ENCODE measurements around the gene PSMA6.

The PSMA6 gene

DNA sequence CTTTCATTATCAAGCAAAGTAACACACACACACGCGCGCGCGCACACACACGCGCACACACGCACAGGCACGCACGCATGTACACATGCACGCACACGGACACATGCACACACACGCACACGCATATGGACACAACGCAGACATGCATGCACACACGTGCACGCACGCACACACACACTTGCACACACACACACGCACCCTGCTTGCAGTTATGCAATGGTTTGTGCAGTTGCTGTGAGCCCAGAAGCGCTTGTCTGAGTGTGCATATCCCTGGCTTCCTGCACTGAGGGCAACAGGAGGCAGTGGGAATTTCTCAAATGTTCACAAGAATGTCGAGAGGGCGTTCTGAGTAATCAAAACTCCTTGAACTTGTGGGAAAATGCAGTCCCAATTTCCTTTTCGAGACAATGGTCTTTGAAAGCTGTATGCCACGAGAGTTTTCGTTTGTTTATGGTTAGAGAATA, 70.8 kb downstream of the PSMA6 start:
- H3K4me1 ChIP-seq (ENCODE audit: low read length): peaks cover 10% of the 10 kb centered on the region
- H4K20me1 ChIP-seq (ENCODE audit: insufficient read depth, low read length): no peaks in the 10 kb centered on the region
- no peaks in the 10 kb centered on the region for H3K36me3 ChIP-seq (replicated peaks; ENCODE audit: insufficient read depth, low read length)
- H3K27me3 ChIP-seq (replicated peaks; ENCODE audit: insufficient read depth, low read length): no peaks in the 10 kb centered on the region
- H3K9ac ChIP-seq (ENCODE audit: low read length): no peak overlapping the region
- H3K9me2 ChIP-seq (replicated peaks; ENCODE audit: insufficient read depth, low read length): no peaks in the 10 kb centered on the region
- H3K79me2 ChIP-seq (ENCODE audit: low read length): no peaks in the 10 kb centered on the region
- no peak for TF ChIP-seq CTCF (IDR thresholded peaks at IDR 0.05; ENCODE audit: low read length)
- no peak for TF ChIP-seq EZH2 (optimal IDR thresholded peaks at IDR 0.05; ENCODE audit: low read depth, low read length)
- DNase-seq: no peak
- no peak overlapping the region for H3K27ac ChIP-seq (ENCODE audit: low read length)
- H3K9me3 ChIP-seq (replicated peaks; ENCODE audit: insufficient read depth, low read length): no peaks in the 10 kb centered on the region
- H3F3A ChIP-seq (ENCODE audit: insufficient read depth, low read length): no peaks in the 10 kb centered on the region
- no peak overlapping the region for H3K4me2 ChIP-seq (ENCODE audit: low read depth, low read length)
- no peak overlapping the region for H2AFZ ChIP-seq (ENCODE audit: low read length)
- H3K4me3 ChIP-seq (ENCODE audit: low read length): no peak overlapping the region

- Histone ChIP-seq H2AFZ (ENCODE audit: low read length) (peak overlapping the region; percentile 53; the same call in 1 of the 2 replicates), H3K27me3 (replicated peaks; ENCODE audit: insufficient read depth, low read length) (no peaks in the 10 kb centered on the region), H3K79me2 (ENCODE audit: low read length) (no peaks in the 10 kb centered on the region), H3K9ac (ENCODE audit: low read length) (no peak overlapping the region), H4K20me1 (ENCODE audit: insufficient read depth, low read length) (no peaks in the 10 kb centered on the region), H3K4me3 (ENCODE audit: low read length) (no peak overlapping the region), H3K9me3 (replicated peaks; ENCODE audit: insufficient read depth, low read length) (no peaks in the 10 kb centered on the region), H3K36me3 (replicated peaks; ENCODE audit: insufficient read depth, low read length) (no peaks in the 10 kb centered on the region), H3K4me2 (ENCODE audit: low read depth, low read length) (peak overlapping the region; percentile 43; the same call in 1 of the 2 replicates), H3F3A (ENCODE audit: insufficient read depth, low read length) (no peaks in the 10 kb centered on the region), H3K9me2 (replicated peaks; ENCODE audit: insufficient read depth, low read length) (no peaks in the 10 kb centered on the region), H3K4me1 (ENCODE audit: low read length) (peaks cover 10% of the 10 kb centered on the region), H3K27ac (ENCODE audit: low read length) (no peak overlapping the region)
- TF ChIP-seq EZH2phosphoT487 (IDR thresholded peaks at IDR 0.05; ENCODE audit: low read length) (no peak), EZH2 (optimal IDR thresholded peaks at IDR 0.05; ENCODE audit: low read depth, low read length) (no peak), CTCF (IDR thresholded peaks at IDR 0.05; ENCODE audit: low read length) (no peak)
- DNase-seq: peak; percentile 41
Measured at GRCh38 chr14:35365130-35366055, 73.2 kb downstream of the PSMA6 start.

DNA sequence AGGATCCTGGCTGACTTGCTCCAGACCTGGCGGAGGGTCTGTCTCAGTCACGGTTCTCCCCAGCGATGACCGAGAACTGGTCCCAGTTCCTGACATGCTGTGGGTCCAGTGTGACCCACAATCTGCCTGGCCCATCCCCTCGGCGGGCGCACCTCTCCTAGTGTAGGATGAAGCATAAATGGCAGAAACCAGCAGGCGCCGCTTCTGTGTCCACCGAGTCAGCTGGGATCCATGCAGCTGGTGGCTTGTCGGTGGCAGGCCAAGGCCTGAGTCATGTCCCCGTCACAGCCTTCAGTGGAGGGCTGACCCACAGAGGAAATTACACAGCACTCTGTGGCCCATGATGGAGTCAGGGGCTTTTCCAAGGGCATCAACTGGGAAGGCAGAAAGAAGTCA, 73.9 kb downstream of the PSMA6 start:
- no peaks in the 10 kb centered on the region for H3K9me3 ChIP-seq (replicated peaks; ENCODE audit: insufficient read depth, low read length)
- H4K20me1 ChIP-seq (ENCODE audit: insufficient read depth, low read length): no peaks in the 10 kb centered on the region
- no peaks in the 10 kb centered on the region for H3K36me3 ChIP-seq (replicated peaks; ENCODE audit: insufficient read depth, low read length)
- no peaks in the 10 kb centered on the region for H3K79me2 ChIP-seq (ENCODE audit: low read length)
- no peaks in the 10 kb centered on the region for H3K9me2 ChIP-seq (replicated peaks; ENCODE audit: insufficient read depth, low read length)
- no peak for TF ChIP-seq CTCF (IDR thresholded peaks at IDR 0.05; ENCODE audit: low read length)
- TF ChIP-seq EZH2phosphoT487 (IDR thresholded peaks at IDR 0.05; ENCODE audit: low read length): no peak
- TF ChIP-seq EZH2 (optimal IDR thresholded peaks at IDR 0.05; ENCODE audit: low read depth, low read length): no peak
- H3K4me3 ChIP-seq (ENCODE audit: low read length): no peak overlapping the region
- H3K9ac ChIP-seq (ENCODE audit: low read length): no peak overlapping the region
- no peak overlapping the region for H3K4me2 ChIP-seq (ENCODE audit: low read depth, low read length)
- H3K27ac ChIP-seq (ENCODE audit: low read length): no peak overlapping the region
- no peaks in the 10 kb centered on the region for H3K27me3 ChIP-seq (replicated peaks; ENCODE audit: insufficient read depth, low read length)
- H3K4me1 ChIP-seq (ENCODE audit: low read length): peaks cover 10% of the 10 kb centered on the region
- H2AFZ ChIP-seq (ENCODE audit: low read length): no peak overlapping the region
- no peak for DNase-seq
- no peaks in the 10 kb centered on the region for H3F3A ChIP-seq (ENCODE audit: insufficient read depth, low read length)

Data from MM.1S (cell line).